Lung (tissue), 12 donors: ENCODE results near the gene HIPK2. TPM values are rescaled to one million over a fixed set of nuclear protein-coding genes. Genes with fewer than 3 reads are reported as not detected.

ENCODE experiments used
- ATAC-seq: fragments of 200-7000 bp; cut with Tn5 transposase; one replicate; pipeline ENCODE4 v1.9.1; 2020; ENCODE audit warnings: moderate number of reproducible peaks; ENCODE audit not compliant: insufficient read depth, low FRiP score
- DNase-seq, 3 donors: peaks; one replicate each; pipeline ENCODE4 v3.0.0-alpha.2; 2013 to 2017
- H3K27ac ChIP-seq, 2 donors: one replicate each; pipeline ENCODE4 v1.5.1; 2013; ENCODE audit warnings: mild to moderate bottlenecking in 2 of 2, moderate library complexity in 2 of 2, control low read depth in 1 of 2, inconsistent platforms in 1 of 2, low read depth in 1 of 2, low read length in 1 of 2
- H3K27me3 ChIP-seq, 3 donors: one replicate each; pipeline ENCODE4 v1.5.1; 2013; ENCODE audit warnings: low read length in 2 of 3; ENCODE audit not compliant: control insufficient read depth in 3 of 3, insufficient read depth in 3 of 3
- H3K36me3 ChIP-seq, 4 donors: one replicate each; pipeline ENCODE4 v1.5.1; 2013; ENCODE audit warnings: low read length in 4 of 4, mild to moderate bottlenecking in 1 of 4, moderate library complexity in 1 of 4; ENCODE audit not compliant: control insufficient read depth in 4 of 4, insufficient read depth in 4 of 4
- H3K4me1 ChIP-seq, 5 donors: one replicate each; pipeline ENCODE4 v1.5.1; 2013; ENCODE audit warnings: low read length in 5 of 5, mild to moderate bottlenecking in 2 of 5, moderate library complexity in 1 of 5; ENCODE audit not compliant: control insufficient read depth in 5 of 5, insufficient read depth in 5 of 5
- H3K4me3 ChIP-seq: one replicate; pipeline ENCODE4 v1.5.1; 2013; ENCODE audit warnings: mild to moderate bottlenecking, control low read depth, moderate library complexity
- H3K9ac ChIP-seq, 2 donors: one replicate each; pipeline ENCODE4 v1.5.1; 2013; ENCODE audit warnings: low read length in 2 of 2, control low read depth in 1 of 2; ENCODE audit not compliant: insufficient read depth in 1 of 2
- H3K9me3 ChIP-seq, 4 donors: one replicate each; pipeline ENCODE4 v1.5.1; 2013; ENCODE audit warnings: low read length in 3 of 4, mild to moderate bottlenecking in 1 of 4, moderate library complexity in 1 of 4; ENCODE audit not compliant: control insufficient read depth in 4 of 4, insufficient read depth in 3 of 4
- CTCF ChIP-seq: IDR thresholded peaks from 2 replicates; pipeline ENCODE4 v1.5.1; 2012; ENCODE audit warnings: mild to moderate bottlenecking; ENCODE audit errors: control extremely low read depth, extremely low read depth
- WGBS, 2 donors: extraction: QIAGEN DNeasy Blood & Tissue Kit; methylation state at CpG; one replicate each; pipeline ENCODE4 v1.1.7; 2013; 5-methylcytosine and 5-hydroxymethylcytosine counted together
- polyA plus RNA-seq, 2 donors: library from polyadenylated mRNA; stranded (reverse); fragments of 200-250 nt; gene quantifications; one replicate each; pipeline ENCODE4 v1.2.1, GENCODE V29; 2013
- total RNA-seq, 2 donors: library from RNA; depleted of rRNA in 1 of 2; stranded (reverse); fragments of >200 nt in 1 of 2; gene quantifications; one replicate each; pipeline ENCODE4 v1.2.1, GENCODE V29; 2014 to 2021
- donor health status: control.
- donor health status: control.
- donor health status: Bipolar disorder and iron deficiency.
- donor health status: healthy.
- donor health status: DM: yes; HTN: yes; CAD: no.

Gene HIPK2
- total and polyA plus RNA-seq, 4 donors = 8.7 to 65.1 (median 18.3) TPM

- Histone ChIP-seq H3K27me3 (no peaks in the 10 kb centered on the region), H3K27ac (no peak overlapping the region), H3K36me3 (peaks cover 16 to 35% (median 32%) of the 10 kb centered on the region in 4 donors), H3K9me3 (no peaks in the 10 kb centered on the region), H3K9ac (no peak overlapping the region), H3K4me1 (no peaks in the 10 kb centered on the region), H3K4me3 (no peak overlapping the region)
- 70 to 72% methylated on average over 5 of the region's 5 CpGs for WGBS, 2 donors
- no peak for DNase-seq
- no peak for TF ChIP-seq CTCF
- ATAC-seq = no peak
Measured at GRCh38 chr7:139603282-139603681, 174.5 kb downstream of the HIPK2 start.

GRCh38 chr7:139602143-139602722 is 175.6 kb downstream of the HIPK2 start:
- TF ChIP-seq CTCF = peak; percentile 28
- WGBS, 2 donors = 78 to 82% methylated on average over 7 of the region's 7 CpGs
- Histone ChIP-seq H3K4me3 (no peak overlapping the region), H3K36me3 (peaks cover 22 to 36% (median 33%) of the 10 kb centered on the region in 4 donors), H3K27me3 (no peaks in the 10 kb centered on the region), H3K9me3 (no peaks in the 10 kb centered on the region), H3K4me1 (no peaks in the 10 kb centered on the region), H3K27ac (no peak overlapping the region), H3K9ac (no peak overlapping the region)
- DNase-seq (peak in 2 of 3 donors; percentile 51), ATAC-seq (no peak)

- H3K36me3 ChIP-seq = peaks cover 32 to 44% (median 41%) of the 10 kb centered on the region in 4 donors
Measured at GRCh38 chr7:139601176-139601575, 176.6 kb downstream of the HIPK2 start.

More at GRCh38 chr7:139601176-139601575, 176.6 kb downstream of the HIPK2 start:
- DNase-seq (no peak), ATAC-seq (no peak)
- TF ChIP-seq CTCF = no peak
- Histone ChIP-seq H3K4me3 (no peak overlapping the region), H3K9me3 (no peaks in the 10 kb centered on the region), H3K4me1 (no peaks in the 10 kb centered on the region), H3K27me3 (no peaks in the 10 kb centered on the region), H3K9ac (no peak overlapping the region), H3K27ac (no peak overlapping the region)
- WGBS, 2 donors = 100% methylated on average over 6 of the region's 6 CpGs
